B cell (primary cell): Measurements from ENCODE around the gene NEU4. TPM values are rescaled to one million over a fixed set of nuclear protein-coding genes. Genes with fewer than 3 reads are reported as not detected.

Experiments
- ATAC-seq: fragments of 200-7000 bp; cut with Tn5 transposase; one replicate; pipeline ENCODE4 v1.10.0; 2021; ENCODE audit warnings: low read depth, mild to moderate bottlenecking, moderate number of reproducible peaks, moderate library complexity
- CTCF ChIA-PET: fragments of 350-600 bp; sonication (Branson Sonifier 250); formaldehyde crosslinking; loops from one replicate; lab custom pipeline; 2021; ENCODE audit warnings: antibody characterized with exemption, inconsistent platforms; lab: Charles Lee
- POLR2A ChIA-PET: fragments of 350-600 bp; sonication (Branson Sonifier 250); formaldehyde crosslinking; loops from one replicate; lab custom pipeline; 2021; ENCODE audit warnings: antibody characterized with exemption; lab: Charles Lee
- DNase-seq: peaks from one replicate; pipeline ENCODE4 v3.0.0; 2013
- H2AFZ ChIP-seq: 2 replicates; pipeline ENCODE4 v1.6.1; 2012; ENCODE audit warnings: mild to moderate bottlenecking, low read depth, low read length; ENCODE audit not compliant: insufficient read depth, poor library complexity, severe bottlenecking
- H3K27ac ChIP-seq, 2 donors: 1 replicate in 1 of 2; 2 replicates in 1 of 2; pipeline ENCODE4 v1.5.1; 2012 to 2013; ENCODE audit warnings: low read length in 2 of 2, mild to moderate bottlenecking in 2 of 2, moderate library complexity in 1 of 2
- H3K27me3 ChIP-seq, 4 experiments: fragments of 200-600 bp in 1 of 4; sonication (generic) in 1 of 4; replicated peaks in 1 of 4; 1 replicate in 2 of 4; 2 replicates in 2 of 4; pipeline versions ENCODE4 v1.6.1 to v1.7.0; 2013 to 2016; ENCODE audit warnings: low read length in 3 of 4, mild to moderate bottlenecking in 2 of 4, mixed read lengths in 1 of 4, moderate library complexity in 1 of 4; ENCODE audit not compliant: insufficient read depth in 4 of 4, control insufficient read depth in 3 of 4; ENCODE audit errors: control extremely low read depth in 1 of 4
- H3K36me3 ChIP-seq, 2 experiments: replicated peaks in 1 of 2; 1 replicate in 1 of 2; 2 replicates in 1 of 2; pipeline versions ENCODE4 v1.6.1 to v1.7.1; 2013; ENCODE audit warnings: low read length in 1 of 2; ENCODE audit not compliant: insufficient read depth in 2 of 2, control insufficient read depth in 1 of 2; ENCODE audit errors: control extremely low read depth in 1 of 2, extremely low read depth in 1 of 2
- H3K4me1 ChIP-seq, 2 donors: fragments of 200-600 bp in 1 of 2; sonication (generic) in 1 of 2; 1 replicate in 1 of 2; 2 replicates in 1 of 2; pipeline versions ENCODE4 v1.5.1 to v1.6.1; 2013 to 2017; ENCODE audit warnings: low read length in 2 of 2; ENCODE audit not compliant: control insufficient read depth in 2 of 2, insufficient read depth in 2 of 2
- H3K4me2 ChIP-seq: replicated peaks from 2 replicates; pipeline ENCODE3; 2012; ENCODE audit warnings: mild to moderate bottlenecking, low read depth, low read length; ENCODE audit not compliant: poor library complexity, severe bottlenecking
- H3K4me3 ChIP-seq, 5 experiments: fragments of 200-600 bp in 1 of 5; sonication (generic) in 1 of 5; 1 replicate in 3 of 5; 2 replicates in 2 of 5; pipeline versions ENCODE4 v1.5.1 to v1.7.0; 2011 to 2016; ENCODE audit warnings: low read length in 4 of 5, mild to moderate bottlenecking in 4 of 5, low read depth in 2 of 5, control low read depth in 1 of 5, moderate library complexity in 1 of 5; ENCODE audit not compliant: insufficient read depth in 1 of 5; ENCODE audit errors: control extremely low read depth in 1 of 5, extremely low read depth in 1 of 5
- H3K79me2 ChIP-seq: fragments of 200-600 bp; sonication (generic); one replicate; pipeline ENCODE4 v1.6.0; 2016; ENCODE audit warnings: low read length; ENCODE audit not compliant: control insufficient read depth, insufficient read depth
- H3K9ac ChIP-seq: fragments of 200-600 bp; sonication (generic); 2 replicates; pipeline ENCODE4 v1.6.1; 2017; ENCODE audit warnings: mild to moderate bottlenecking, low read length, moderate library complexity
- H3K9me3 ChIP-seq, 3 donors: one replicate each; pipeline versions ENCODE4 v1.6.1 to v1.7.1; 2013; ENCODE audit warnings: low read length in 2 of 3; ENCODE audit not compliant: control insufficient read depth in 2 of 3, insufficient read depth in 1 of 3; ENCODE audit errors: control extremely low read depth in 1 of 3
- H4K20me1 ChIP-seq: 2 replicates; pipeline ENCODE4 v1.6.0; 2012; ENCODE audit warnings: mild to moderate bottlenecking, low read length; ENCODE audit not compliant: insufficient read depth, control insufficient read depth, poor library complexity, severe bottlenecking
- H3K27ac Mint-ChIP-seq: one replicate; pipeline ENCODE4 v1.8.0; 2021; ENCODE audit warnings: mixed read lengths
- H3K27me3 Mint-ChIP-seq: one replicate; pipeline ENCODE4 v1.8.0; 2021; ENCODE audit warnings: mixed read lengths
- H3K4me1 Mint-ChIP-seq: one replicate; pipeline ENCODE4 v1.8.0; 2021; ENCODE audit warnings: mixed read lengths
- H3K4me3 Mint-ChIP-seq: one replicate; pipeline ENCODE4 v1.8.0; 2021; ENCODE audit warnings: mixed read lengths
- H3K9me3 Mint-ChIP-seq: one replicate; pipeline ENCODE4 v1.8.0; 2022; ENCODE audit warnings: mixed read lengths; ENCODE audit not compliant: insufficient read depth
- EZH2 ChIP-seq: IDR thresholded peaks from 2 replicates; pipeline ENCODE4 v1.6.1; 2012; ENCODE audit warnings: borderline replicate concordance, low read depth, mild to moderate bottlenecking, moderate library complexity, low read length; ENCODE audit not compliant: insufficient read depth, poor library complexity, severe bottlenecking
- WGBS: methylation state at CpG from one replicate; pipeline ENCODE4 v1.1.5; 2013; ENCODE audit warnings: missing lambda C conversion rate; ENCODE audit not compliant: insufficient coverage; 5-methylcytosine and 5-hydroxymethylcytosine counted together
- intact Hi-C: fragments of 100-400 bp; cut with micrococcal nuclease; formaldehyde crosslinking; loops from one replicate; pipeline ENCODE4 v1.10.0; 2022
- polyA plus RNA-seq: library from polyadenylated mRNA; depleted of rRNA; stranded (reverse); fragments of >200 nt; gene quantifications from 2 replicates; pipeline ENCODE4 v1.2.3, GENCODE V29; 2012
- total RNA-seq, 2 donors: library from RNA; stranded (reverse); fragments of 120-200 nt in 1 of 2; gene quantifications; 1 replicate in 1 of 2; 2 replicates in 1 of 2; pipeline versions ENCODE4 v1.2.3 to v1.2.4, GENCODE V29; 2013 to 2022
- TF ChIP-seq, protein P1 (sequence below): fragments of 200-600 bp; IDR thresholded peaks from one replicate; pipeline ENCODE4 v1.8.0; 2022; ENCODE audit warnings: antibody characterized with exemption, mild to moderate bottlenecking

The NEU4 gene
- total and polyA plus RNA-seq, 2 donors (not counting 1 experiment from before 2014, with no cell fraction given): 0.19 TPM; not detected in 1

DNA sequence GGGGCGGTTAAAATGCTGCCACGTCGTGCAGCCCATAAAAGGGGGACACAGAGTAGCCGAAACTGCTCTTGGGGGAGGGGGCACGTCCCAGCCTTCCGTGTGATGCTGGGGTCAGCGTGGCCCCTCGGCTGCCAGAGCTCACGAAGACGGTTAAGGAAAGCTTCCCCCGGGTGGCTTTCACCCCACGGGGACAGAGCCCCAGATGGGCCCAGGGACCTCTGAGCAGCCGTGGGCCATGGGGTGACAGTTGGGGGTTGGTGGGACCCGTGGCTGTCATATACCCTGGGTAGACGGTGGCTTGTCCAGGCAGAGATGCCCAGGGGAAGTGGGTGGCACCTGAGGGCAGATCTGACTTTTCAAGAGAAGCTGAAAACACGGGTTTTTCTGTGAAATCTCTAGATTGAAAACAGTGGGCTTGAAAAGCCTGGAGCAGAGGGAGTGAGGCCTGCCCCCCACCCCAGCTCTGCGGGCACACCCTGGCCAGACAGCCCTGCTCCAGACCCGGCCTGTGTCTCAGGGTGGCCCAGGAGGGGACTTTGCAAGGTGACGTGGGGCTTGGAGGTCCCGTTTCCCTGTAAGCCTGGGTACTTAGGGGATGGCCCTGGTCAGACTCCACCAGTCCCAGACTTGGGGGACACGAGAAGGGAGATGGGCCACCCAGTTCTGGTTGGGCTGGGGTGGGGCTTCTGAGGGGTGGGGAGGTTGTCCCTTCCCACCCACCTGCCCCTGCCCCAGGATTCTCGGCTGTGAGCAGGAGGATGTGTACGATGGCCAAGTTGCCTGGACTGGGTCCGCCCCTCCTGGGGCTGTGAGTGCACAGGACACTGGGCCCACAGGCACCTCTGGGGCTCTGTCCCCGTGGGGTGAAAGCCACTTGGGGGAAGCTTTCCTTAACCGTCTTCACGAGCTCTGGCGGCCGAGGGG lies 652 bp downstream of the NEU4 start:
- Histone ChIP-seq H3K36me3 (no peaks in the 10 kb centered on the region), H3K9me3 (no peaks in the 10 kb centered on the region), H3K4me1 (peaks cover 7 to 9% of the 10 kb centered on the region in 2 donors), H3K9ac (no peak overlapping the region), H3K79me2 (no peaks in the 10 kb centered on the region), H3K27me3 (peaks cover 0 to 4% (median 2%) of the 10 kb centered on the region in 4 experiments), H4K20me1 (no peaks in the 10 kb centered on the region), H3K4me3 (no peak overlapping the region), H2AFZ (no peak overlapping the region), H3K27ac (no peak overlapping the region), H3K4me2 (no peak overlapping the region)
- no peaks in the 10 kb centered on the region for H3K9me3 Mint-ChIP-seq
- ATAC-seq (no peak), DNase-seq (no peak)
- no peak overlapping the region for H3K4me3 Mint-ChIP-seq
- peaks cover 6% of the 10 kb centered on the region for H3K27me3 Mint-ChIP-seq
- TF ChIP-seq, protein P1, sequence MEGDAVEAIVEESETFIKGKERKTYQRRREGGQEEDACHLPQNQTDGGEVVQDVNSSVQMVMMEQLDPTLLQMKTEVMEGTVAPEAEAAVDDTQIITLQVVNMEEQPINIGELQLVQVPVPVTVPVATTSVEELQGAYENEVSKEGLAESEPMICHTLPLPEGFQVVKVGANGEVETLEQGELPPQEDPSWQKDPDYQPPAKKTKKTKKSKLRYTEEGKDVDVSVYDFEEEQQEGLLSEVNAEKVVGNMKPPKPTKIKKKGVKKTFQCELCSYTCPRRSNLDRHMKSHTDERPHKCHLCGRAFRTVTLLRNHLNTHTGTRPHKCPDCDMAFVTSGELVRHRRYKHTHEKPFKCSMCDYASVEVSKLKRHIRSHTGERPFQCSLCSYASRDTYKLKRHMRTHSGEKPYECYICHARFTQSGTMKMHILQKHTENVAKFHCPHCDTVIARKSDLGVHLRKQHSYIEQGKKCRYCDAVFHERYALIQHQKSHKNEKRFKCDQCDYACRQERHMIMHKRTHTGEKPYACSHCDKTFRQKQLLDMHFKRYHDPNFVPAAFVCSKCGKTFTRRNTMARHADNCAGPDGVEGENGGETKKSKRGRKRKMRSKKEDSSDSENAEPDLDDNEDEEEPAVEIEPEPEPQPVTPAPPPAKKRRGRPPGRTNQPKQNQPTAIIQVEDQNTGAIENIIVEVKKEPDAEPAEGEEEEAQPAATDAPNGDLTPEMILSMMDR: no peak
- no peak for TF ChIP-seq EZH2
- ChIA-PET CTCF (no interaction called here), POLR2A (no interaction called here)
- peaks cover 13% of the 10 kb centered on the region for H3K4me1 Mint-ChIP-seq
- intact Hi-C loops: no loop called here
- WGBS: 77% methylated on average over 27 of the region's 29 CpGs
- no peak overlapping the region for H3K27ac Mint-ChIP-seq
